Stimulated activated CD8-positive, alpha-beta memory T cell treated with anti-CD3 and anti-CD28 coated beads, Interleukin-4, amount 100 ng/mL, for 48 hours (primary cell): ENCODE measurements around the gene PRDM15.
"Not testable (repeated sequence)": the region's sequence is repeated elsewhere in the genome, so short reads cannot be mapped to it uniquely, and the experiment has no call there.

Experiments used
- DNase-seq: peaks from one replicate; pipeline ENCODE4 v3.0.0-alpha.2; 2020

PRDM15 gene

DNA sequence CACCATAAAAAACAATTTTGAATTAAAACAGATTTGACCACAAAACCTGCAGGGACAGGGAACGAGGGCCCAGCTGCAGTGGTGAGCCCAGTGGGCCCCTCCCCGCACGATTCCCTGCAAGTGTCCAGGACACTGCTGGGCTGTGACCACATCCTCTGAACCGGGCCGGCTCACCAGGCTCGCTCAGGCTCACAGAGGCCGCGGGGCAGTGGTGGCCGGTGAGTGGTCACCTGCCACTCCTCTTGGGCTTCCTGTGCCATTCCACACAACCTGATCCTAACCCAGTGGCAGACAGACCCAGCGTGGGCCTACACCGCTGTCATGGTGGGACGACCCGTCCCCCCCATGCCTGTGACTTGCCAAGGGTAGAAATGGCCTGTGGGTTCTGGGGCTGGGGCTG is 75.8 kb downstream of the PRDM15 start:
- no peak for DNase-seq

DNA sequence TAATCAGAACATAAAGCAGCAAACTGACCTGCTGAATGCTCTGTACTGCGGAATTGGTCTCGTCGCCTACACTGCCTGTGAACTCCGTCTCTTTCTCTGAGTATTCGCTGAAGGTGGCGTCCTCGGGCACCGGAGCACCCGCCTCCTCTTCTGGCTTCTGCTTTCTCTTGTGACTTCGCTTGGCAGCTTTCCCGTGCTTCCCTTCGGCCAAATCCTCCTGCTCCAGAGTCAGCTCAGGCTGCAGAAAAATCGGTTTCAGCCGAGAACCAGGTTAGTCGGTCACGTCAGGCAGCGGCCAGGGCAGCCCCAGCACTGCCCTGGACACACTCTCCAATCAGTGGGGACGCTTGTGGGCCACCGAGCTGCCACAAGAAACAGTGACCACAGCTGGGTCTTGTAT is 76.5 kb downstream of the PRDM15 start:
- no peak for DNase-seq

DNA sequence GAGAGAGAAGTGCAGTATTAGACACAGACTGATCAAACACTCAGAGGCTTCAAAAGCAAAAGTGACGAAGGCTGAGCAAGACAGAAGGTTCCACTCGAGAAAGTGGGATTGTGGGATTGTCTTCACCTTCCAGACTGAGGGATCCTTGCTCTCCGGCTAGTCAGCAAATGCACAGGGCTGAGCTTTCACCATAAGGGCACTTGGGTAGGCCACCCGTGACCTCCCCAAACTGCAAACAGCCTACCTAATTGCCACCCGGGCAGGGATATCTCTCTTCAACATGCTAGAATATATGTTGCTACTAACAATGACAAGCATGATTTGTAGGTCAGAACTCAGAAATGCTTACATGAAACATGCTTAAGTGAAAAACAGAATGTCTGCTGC is 77.0 kb downstream of the PRDM15 start:
- DNase-seq, result no peak

DNA sequence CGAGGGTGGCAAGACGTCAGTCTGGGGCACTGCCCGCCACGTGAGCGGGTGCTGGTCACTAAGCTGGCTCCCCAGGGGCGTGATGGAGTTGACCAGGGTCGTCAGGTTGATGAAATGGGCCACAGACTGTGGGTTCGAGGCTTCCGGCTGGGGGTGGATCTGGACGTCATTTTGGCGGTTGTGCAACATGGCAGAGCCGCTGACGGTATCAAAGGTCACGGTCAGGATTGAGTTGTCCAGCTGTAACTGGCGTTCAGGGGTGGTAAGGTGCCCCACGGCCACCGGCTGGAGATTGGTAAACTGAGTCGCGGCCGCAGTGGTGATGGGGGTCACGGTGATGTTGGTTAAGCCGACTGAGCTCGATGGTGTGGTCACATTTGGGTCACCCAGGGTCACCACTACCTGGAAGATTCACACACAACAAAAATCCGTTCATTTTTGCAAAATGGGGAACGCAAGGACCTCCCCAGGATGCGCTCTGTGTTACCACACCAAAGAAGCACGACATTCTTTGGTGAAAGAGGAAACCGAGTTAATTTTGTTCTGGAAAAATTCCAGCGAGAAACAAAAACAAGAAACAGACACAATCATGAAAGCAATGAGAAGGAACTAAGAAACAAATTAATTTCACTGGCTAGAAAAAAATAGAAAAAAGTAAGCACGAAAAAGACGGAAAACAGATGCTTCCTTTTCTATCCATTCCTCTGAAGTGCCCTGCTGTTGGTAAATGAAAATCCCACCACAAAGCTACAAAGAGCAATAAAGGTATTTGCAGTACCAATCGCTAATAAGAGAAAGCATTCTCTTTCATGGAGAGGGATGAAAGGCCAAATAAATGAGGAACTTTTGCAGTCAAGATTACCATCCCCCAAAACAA is 77.6 kb downstream of the PRDM15 start:
- DNase-seq, result no peak

DNA sequence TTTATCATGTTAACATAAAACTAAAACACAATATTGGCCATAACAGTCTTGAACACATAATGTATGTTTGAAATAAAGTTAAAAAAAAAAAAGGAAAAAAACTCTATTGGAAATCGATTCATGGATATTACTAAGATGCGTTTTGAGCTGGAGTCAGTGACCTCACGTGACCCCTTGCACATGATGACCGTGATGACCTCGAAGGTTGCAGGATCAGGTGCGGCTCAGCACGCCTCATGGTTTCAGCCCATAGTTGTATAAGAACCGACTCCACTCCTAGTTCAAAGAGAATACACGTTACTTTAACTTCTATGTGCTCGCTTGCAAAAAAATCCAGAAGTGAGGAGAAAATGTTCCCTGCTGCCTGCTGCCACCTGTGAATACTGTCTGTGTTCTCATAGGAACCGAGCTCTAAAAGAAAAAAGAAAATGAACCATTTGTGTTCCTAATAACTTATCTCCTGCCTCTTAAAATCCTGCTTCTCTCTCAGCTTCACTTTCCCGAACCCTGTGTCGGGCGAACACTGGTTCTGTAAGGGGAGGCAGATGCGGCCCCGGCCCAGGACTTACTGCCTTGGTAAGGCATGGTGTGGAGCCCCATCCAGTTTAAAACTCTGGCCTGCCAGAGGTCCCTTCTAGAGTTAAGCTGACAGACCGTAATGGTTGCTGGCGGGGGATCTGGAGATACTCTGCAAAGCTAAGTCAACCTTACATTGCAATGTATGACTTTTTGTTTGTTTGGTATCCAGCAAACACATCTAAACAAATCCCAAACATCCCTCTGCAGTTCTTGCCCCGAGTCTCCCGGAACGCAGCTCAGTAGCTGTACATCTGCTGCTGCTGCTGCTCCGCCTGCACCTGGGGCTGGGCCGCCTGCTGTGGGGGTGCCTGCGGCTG is 78.5 kb downstream of the PRDM15 start:
- DNase-seq, result no peak

DNA sequence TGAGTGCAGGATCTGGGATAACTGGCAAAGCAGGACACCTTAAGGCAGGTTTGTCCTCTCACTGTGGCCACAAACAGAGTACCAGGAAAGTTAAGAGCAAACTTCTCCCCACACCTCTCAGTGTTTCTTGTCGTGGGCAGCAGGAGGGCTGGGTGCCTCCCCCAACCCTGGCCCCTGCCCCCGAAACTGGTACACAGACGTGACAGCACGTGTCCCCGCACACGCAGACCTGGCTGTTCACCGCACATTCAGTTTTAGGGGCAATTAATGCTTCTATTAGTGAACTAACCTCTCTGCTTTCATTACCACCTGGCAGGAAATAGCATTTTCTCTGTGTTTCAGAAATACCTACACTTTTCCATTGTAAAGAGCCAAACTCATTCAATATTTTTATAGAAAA is 79.4 kb downstream of the PRDM15 start:
- DNase-seq, result no peak

DNA sequence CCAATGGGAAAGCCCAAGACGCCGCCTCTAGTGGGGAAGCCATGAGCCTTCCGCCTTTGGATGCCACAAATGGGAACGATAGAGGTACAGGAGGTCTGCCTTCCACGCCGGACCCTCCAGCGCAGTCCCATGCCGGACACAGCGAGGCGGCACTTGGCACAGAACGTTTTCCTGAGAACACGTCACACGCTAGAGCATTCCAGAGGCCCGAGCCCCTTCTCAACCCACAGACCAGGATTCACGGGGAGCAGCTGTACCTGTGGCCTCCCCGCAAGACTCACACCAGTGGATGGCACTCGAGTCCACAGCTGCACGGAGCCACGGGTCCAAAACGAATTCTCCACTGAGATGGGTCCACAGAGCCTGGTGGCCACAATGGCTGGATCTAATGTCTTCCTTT is 80.8 kb downstream of the PRDM15 start:
- no peak for DNase-seq

DNA sequence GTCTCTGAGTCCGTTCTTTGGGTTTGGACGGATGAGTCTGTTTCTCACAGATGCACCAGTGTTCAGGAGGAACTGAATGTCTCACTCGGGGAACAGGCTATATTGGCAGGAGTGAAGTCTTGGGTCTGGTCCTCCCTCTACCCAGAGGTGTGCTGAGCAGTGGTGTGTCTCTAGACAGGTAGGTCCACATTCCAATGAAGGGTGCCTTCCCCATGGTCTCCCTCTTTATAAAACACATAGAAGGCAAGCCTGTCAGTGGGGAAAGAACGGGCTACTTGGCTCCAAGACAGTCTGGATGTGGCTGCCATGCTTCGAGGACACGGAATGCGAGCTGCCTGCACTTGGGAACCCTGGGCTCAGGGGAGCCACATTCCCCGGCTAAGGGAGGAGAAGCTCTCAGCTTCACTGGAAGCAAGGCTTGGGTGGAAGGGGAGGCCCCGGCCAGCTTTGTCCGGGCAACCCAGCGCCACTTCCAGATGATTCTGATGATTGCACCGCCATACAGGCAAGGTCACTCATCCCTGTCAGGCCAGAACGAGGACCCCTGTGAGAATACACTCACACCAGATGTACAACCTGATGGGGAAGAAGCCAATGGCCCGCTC is 82.6 kb downstream of the PRDM15 start:
- no peak for DNase-seq

DNA sequence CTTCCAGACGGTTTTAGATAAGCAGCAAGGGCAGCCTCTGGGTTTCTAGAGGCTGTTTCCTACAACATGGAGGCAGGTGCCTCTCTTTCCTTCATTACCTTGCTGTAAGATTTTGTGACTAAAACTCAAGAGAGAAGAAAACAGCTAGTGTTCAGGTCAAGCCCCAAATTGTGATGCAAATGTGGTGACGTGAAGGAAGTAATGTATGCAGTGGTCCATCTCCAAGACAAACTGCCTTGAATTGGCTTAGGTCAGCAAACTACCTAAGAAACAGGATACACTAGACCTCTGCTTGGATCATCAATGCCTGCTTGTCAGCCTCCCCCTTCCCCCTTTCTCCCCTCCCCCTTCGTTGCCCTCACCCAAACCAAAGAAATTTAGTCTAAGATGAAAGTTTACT is 83.4 kb downstream of the PRDM15 start:
- no peak for DNase-seq

DNA sequence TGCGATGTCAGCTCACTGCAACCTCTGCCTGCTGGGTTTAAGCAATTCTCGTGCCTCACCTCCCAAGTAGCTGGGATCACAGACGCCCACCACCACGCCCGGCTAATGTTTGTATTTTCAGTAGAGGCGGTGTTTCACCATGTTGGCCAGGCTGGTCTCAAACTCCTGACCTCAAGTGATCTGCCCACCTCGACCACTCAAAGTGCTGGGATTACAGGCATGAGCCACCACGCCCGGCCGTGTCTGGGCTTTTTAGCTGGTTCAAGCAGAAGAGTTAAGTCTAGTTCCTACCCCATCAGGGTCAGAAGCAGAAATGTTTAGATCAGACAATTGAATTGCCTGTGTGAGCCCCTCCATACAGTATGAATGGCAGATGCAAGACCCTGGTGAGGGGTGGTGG is 84.5 kb downstream of the PRDM15 start:
- no peak for DNase-seq

DNA sequence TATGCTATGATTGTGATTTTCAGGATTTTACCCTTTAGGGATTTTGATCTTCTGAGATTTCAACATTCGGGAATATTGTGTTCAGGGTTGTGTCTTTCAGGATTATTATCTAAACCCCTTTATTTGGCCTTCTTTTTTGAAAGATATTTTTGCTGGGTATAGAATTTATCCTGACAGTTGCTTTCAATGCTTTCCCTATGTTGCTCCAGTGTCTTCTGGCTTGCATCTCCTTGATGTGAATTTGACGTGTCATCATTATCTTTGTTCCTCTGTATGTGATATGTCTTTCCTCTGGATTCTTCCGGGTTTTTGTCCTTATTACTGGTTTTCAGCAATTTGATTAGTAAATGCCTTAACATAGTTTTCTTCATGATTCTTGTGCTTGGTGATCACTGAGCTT is 86.4 kb downstream of the PRDM15 start:
- no peak for DNase-seq

DNA sequence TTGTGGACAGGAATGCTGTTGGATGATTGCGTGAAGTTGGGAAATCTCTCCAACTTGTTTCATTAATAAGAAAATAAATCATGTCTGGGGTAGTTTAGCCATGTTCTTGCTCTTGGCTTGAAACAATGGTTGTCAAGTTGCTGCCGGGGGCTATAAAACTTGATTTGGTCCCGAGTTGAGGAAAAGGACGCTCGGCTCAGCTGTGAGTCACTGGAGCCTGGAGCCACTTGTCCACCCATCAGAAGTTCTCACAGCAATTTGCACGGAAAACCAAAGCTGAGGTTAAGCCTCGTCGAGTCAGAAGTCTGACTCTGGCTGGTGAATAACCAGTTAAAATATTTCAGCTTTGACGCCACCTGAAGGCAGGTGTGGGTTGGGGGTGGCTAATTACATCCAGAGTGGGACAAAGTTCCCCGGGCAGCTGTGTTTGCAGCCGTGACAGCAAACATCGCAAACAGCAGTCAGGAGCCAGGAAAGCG is 92.6 kb downstream of the PRDM15 start:
- DNase-seq, result no peak

DNA sequence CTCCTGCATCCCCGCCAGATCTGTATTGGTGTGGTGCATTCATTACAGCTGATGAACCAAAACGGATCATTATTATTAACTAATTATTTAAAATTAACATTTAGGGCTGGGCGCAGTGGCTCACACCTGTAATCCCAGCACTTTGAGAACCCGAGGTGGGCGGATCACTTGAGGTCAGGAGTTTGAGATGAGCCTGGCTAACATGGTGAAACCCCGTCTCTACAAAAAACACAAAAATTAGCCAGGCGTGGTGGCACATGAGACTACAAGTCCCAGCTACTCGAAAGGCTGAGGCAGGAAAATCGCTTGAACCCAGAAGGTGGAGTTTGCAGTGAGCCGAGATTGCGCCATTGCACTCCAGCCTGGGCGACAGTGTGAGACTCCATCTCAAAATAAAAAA is 93.9 kb downstream of the PRDM15 start:
- DNase-seq, result not testable (repeated sequence)

DNA sequence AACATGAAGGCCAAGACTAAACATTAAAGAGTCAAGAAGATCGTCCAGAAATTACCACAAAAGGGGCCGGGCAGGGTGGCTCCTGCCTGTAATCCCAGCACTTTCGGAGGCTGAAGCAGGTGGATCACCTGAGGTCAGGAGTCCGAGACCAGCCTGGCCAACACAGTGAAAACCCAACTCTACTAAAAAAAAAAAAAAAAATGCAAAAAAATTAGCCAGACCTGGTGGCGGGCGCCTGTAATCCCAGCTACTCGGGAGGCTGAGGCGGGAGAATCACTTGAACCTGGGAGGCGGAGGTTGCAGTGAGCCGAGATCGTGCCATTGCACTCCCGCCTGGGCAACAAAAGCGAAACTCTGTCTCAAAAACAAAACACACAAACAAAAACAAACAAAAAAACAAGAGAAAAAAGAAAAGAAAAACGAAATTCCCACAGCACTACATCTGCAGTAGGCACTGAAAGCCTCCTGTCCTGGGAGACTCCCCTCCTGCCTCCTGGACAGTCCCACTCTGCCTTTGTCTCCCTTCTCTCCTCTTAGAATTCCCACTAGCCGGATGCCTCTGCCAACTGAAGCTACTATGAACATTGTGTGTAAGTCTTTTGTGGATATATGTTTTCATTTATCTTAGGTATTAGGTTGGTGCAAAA is 94.6 kb downstream of the PRDM15 start:
- no peak for DNase-seq

DNA sequence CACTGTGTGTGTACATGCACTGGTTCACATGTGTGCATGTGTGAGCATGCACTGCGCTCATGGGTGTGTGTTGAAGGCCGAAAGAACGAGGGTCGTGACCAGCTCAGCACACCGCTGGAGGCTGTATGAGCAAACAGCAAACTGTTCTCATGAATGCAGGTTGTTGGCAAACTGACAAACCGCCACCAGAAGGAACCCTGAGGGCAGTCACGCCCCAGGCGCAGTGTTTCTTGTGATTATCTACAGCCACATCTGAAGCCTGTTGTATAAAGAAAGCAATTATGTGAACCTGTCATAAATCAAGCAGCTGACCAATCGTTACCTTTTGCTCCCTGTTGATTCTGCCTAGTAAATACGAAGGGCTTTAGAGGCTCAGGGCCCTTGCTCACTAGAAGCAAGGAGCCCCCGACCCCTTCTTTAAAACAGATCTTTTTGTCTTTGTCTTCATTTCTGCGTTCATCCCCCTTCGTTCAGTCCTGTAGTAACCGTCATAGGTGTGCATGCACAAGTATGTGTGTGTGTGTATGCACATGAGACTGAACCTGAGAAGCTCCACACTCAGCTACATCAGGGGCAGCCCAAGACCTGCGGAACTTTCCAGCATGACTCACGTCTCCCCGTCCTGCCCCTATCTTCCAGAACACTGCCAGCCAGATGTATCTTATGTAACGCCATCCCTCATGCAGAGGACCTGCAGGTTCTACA is 95.5 kb downstream of the PRDM15 start:
- no peak for DNase-seq

DNA sequence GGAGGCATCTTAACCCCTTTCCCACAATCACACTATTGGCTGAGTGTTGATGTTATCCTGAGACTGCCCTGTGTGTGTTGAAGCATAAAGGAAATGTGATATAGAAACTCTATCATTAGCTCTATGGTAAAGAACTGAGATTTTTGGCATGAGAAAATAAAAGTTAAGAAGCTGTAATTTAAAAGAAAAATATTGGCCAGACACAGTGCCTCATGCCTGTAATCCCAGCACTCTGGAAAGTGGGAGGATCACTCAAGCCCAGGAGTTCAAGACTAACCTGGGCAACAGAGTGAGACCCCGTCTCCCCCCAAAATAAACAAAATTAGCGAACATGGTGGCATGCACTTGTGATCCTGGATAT is 98.1 kb downstream of the PRDM15 start:
- no peak for DNase-seq

DNA sequence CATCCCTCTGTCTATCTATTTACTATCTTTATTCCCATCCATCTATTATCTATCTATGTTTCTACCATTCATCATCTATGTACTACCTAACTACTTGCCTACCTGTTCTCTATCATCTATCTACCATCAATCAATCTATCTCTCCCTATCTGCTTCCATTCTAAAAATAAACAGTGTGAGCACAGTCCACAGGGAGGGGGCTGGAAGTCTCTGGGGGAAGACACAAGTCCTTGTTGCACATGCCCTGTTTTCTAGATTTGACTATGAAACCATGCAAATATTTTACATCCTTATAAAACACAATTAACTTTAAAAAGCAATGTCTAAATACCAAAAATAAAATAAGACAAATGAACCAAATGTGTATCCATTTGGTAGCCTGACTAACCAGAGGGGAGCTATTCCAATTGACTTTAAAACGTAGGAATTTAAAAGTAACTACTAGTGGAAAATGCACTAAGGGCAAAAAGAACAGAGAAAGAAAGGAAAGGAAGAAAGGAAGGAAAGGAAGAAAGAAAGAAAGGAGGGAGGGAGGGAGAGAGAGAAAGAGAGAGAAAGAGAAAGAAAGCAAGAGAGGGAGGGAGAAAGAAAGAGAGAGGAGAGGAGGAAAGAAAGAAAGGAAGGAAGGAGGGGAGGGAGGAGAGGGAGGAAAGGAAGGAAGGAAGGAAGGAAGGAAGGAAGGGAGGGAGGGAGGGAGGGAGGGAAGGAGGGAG is 98.7 kb downstream of the PRDM15 start:
- DNase-seq, result no peak

DNA sequence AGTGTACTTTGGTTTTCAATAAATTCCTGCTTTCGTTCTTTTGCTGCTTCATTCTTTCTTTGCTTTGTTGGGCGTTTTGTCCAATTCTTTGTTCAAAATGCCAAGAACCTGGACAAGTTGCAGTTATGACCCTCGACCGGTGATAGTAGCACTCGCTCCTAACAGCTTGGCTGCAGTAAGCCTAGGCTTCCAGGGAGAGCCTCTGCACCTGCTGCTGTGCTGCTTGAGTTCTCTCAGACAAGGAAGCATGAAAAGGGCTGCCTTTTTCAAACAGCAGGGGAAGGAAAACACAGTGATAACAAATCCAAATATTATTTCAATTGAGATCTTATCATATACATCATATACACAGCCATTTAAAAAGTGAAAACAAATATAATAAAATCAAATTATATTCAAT is 99.5 kb downstream of the PRDM15 start:
- DNase-seq, result no peak

DNA sequence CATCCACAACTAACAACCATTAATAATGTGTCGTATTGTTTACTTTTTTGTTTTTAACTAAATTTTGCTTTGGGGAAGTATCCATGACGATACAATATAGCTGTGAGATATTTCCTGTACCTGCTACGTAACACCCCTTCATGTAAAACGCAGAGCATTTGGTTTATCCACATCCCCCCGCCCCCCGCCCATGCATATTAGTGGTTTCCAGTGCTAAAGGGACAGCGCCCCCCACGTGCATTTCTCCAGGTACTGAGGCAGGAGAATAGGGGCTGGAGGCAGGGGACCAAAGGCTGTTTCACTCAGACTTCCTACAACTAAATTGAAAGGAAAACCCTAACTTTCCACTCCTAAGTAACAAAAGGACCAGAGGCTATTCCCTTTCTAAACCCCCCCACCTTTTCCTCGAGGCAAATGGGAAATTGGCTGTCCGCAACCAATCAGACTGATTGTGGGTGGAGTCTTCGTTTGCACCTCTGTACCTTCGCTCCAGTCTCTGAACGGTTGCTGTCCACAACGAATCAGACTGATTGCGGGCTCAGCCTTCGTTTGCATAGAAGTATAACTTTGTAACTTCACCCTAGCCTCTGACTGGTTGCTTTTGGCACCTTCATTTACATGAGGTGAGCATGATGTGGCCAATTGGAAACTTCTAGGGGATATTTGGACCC is 100.1 kb downstream of the PRDM15 start:
- no peak for DNase-seq

DNA sequence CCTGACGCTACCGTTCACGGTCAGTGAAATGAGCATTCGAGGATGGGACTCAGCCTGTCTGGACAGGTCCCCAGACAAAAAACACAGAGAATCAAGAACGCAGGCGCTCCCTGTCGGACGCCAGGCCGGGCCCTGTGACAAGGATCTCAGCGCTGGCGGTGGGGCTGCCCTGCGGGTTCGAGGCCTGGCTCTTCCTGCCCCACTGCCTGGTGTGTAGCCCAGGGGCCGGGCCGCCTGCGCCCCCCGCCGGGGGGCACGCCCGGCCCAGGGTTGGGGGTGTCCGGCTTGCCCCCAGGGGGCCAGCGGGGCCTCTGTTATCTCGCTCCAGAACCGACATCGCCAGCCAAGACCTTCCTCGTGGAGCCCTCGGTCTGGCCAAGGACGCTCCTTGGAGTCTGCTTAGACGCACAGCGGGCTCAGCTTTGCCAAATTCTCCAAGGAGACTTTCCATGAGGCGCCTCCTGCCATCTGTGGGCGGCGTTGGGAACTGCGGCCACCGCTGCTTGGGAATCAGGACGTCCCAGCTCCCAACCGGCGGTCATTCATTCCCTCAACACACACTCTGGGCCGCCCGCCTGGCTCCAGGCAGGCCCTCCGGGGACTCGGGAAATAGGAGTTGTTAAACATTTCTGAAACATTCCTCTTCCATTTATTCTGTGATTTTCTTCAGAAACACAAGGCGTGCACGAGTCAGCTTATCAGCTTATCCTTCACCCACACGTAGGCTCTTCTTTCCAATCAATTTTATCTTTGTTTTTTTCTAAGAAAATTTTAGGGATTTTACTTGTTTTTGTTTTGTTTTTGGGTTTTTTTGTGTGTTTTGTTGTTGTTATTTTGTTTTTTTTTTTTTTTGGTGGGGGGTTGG is 101.0 kb downstream of the PRDM15 start:
- peak; percentile 59 for DNase-seq
